A673 (cell line): ENCODE results near the gene ELAVL3. TPM values are rescaled to one million over a fixed set of nuclear protein-coding genes. Genes with fewer than 3 reads are reported as not detected.

Experiments
- BruUV-seq: library from RNA; stranded (reverse); fragments of 400-500 nt; replicated peaks from 2 replicates; lab custom pipeline; 2021; lab: Mats Ljungman, UMichigan
- CTCF ChIA-PET: fragments of 300-600 bp; sonication (Branson Sonifier 250); formaldehyde crosslinking; loops from one replicate; lab custom pipeline; 2022; ENCODE audit warnings: antibody characterized with exemption; lab: Charles Lee
- POLR2A ChIA-PET: fragments of 300-600 bp; sonication (Branson Sonifier 250); formaldehyde crosslinking; loops from one replicate; lab custom pipeline; 2022; ENCODE audit warnings: antibody characterized with exemption; ENCODE audit not compliant: low non-redundant PET; lab: Charles Lee
- DNase-seq: peaks from one replicate; pipeline ENCODE4 v3.0.0-alpha.2; 2015; ENCODE audit warnings: low spot score
- H3K27ac ChIP-seq: fragments of 200-600 bp; sonication (generic); 2 replicates; pipeline ENCODE4 v1.5.1; 2016; ENCODE audit warnings: mixed run types, low read depth, mild to moderate bottlenecking, mixed read lengths, antibody characterized with exemption, low read length; ENCODE audit not compliant: poor library complexity, severe bottlenecking
- H3K27me3 ChIP-seq: fragments of 200-600 bp; sonication (generic); replicated peaks from 2 replicates; pipeline ENCODE4 v1.6.1; 2017; ENCODE audit warnings: mixed run types, low read depth, mild to moderate bottlenecking, mixed read lengths, antibody characterized with exemption, low read length; ENCODE audit not compliant: insufficient read depth, poor library complexity
- H3K36me3 ChIP-seq: fragments of 200-600 bp; sonication (generic); 2 replicates; pipeline ENCODE4 v1.6.1; 2016; ENCODE audit warnings: mixed run types, mild to moderate bottlenecking, mixed read lengths, antibody characterized with exemption, low read length; ENCODE audit not compliant: insufficient read depth, poor library complexity, severe bottlenecking
- H3K4me1 ChIP-seq: fragments of 200-600 bp; sonication (generic); 2 replicates; pipeline ENCODE4 v1.6.1; 2017; ENCODE audit warnings: mixed run types, mild to moderate bottlenecking, mixed read lengths, antibody characterized with exemption, low read length; ENCODE audit not compliant: insufficient read depth, poor library complexity, severe bottlenecking
- H3K4me3 ChIP-seq: fragments of 200-600 bp; sonication (generic); 2 replicates; pipeline ENCODE4 v1.5.1; 2016; ENCODE audit warnings: low read depth, mixed run types, mild to moderate bottlenecking, mixed read lengths, low read length; ENCODE audit not compliant: poor library complexity, severe bottlenecking
- H3K9me3 ChIP-seq: fragments of 200-600 bp; sonication (generic); 2 replicates; pipeline ENCODE4 v1.6.1; 2016; ENCODE audit warnings: mixed run types, low read depth, mild to moderate bottlenecking, mixed read lengths, antibody characterized with exemption, low read length; ENCODE audit not compliant: poor library complexity, severe bottlenecking
- EZH2 ChIP-seq: fragments of 200-600 bp; sonication (generic); IDR thresholded peaks from 2 replicates; pipeline ENCODE4 v1.6.1; 2017; ENCODE audit warnings: borderline replicate concordance, low read depth, mild to moderate bottlenecking, mixed read lengths, antibody characterized with exemption, low read length; ENCODE audit not compliant: poor library complexity, severe bottlenecking
- intact Hi-C: fragments of 100-400 bp; cut with micrococcal nuclease; formaldehyde crosslinking; loops from one replicate; pipeline ENCODE4 v1.10.0; 2022; ENCODE audit not compliant: unreplicated experiment
- total RNA-seq: library from RNA; stranded (reverse); gene quantifications from 2 replicates; pipeline ENCODE4 v1.2.3, GENCODE V29; 2021
- TF ChIP-seq, protein P1 (sequence below): fragments of 300-800, 200-600 bp; sonication (generic); conservative IDR thresholded peaks from 2 replicates; pipeline ENCODE4 v1.5.1; 2017; ENCODE audit warnings: low read depth, mild to moderate bottlenecking, antibody characterized with exemption, low read length, moderate library complexity, mixed read lengths

ELAVL3 gene
- total RNA-seq, 1 experiment from 2014 or later = 5.3 TPM

DNA sequence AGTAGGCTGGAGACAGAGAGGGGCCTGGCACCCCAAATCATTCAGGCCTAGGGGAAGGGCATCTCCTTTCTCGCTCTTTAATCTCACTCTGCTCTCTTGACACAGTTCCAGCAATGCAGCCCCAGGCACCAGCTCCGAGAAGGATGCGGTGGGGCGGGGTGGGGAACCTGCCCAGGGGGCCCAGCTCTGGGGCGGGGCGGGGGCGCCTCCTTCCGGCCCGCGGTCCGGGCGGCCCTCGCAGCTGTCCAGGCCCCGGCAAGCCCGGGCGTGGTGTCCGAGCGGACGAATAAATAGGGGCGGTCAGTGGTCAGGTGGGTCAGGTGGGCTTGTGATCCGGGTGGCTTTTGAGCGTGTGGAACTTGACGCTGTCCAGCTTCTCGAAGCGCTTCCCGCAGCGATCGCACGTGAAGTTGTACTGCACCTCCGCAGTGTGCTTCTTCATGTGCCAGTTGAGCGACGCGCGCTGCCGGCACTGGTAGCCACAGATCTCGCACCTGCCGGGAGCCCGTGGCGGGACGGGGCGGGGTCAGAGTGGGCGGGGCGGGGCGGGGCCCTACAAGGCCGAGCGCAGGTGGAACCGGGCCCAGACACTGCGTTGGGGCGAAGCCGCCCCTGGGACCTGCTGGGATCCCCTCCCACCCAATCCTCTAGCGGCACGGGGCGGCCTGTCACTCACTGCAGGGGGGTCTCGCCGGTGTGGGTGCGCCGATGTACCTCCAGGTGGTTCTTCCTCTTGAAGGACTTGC, 2.7 kb upstream of the ELAVL3 start:
- H3K9me3 ChIP-seq = no peaks in the 10 kb centered on the region
- POLR2A ChIA-PET = no interaction called here
- H3K27ac ChIP-seq = no peak overlapping the region
- no peak overlapping the region for H3K4me3 ChIP-seq
- CTCF ChIA-PET = interaction anchor here (0.6 to 1.6 kb wide), 4 partner anchors 32 to 390 kb away, joined by 3 to 8 read pairs (median 5); no protein-coding TSS in a partner anchor
- intact Hi-C loops = loop anchor here (2.0 kb wide), 2 partner anchors 189 to 345 kb away; no protein-coding TSS in a partner anchor
- DNase-seq = no peak
- H3K4me1 ChIP-seq = peaks cover 21% of the 10 kb centered on the region
- peaks cover 21% of the 10 kb centered on the region for H3K27me3 ChIP-seq
- H3K36me3 ChIP-seq = no peaks in the 10 kb centered on the region
- TF ChIP-seq EZH2 = no peak
- TF ChIP-seq, protein P1, sequence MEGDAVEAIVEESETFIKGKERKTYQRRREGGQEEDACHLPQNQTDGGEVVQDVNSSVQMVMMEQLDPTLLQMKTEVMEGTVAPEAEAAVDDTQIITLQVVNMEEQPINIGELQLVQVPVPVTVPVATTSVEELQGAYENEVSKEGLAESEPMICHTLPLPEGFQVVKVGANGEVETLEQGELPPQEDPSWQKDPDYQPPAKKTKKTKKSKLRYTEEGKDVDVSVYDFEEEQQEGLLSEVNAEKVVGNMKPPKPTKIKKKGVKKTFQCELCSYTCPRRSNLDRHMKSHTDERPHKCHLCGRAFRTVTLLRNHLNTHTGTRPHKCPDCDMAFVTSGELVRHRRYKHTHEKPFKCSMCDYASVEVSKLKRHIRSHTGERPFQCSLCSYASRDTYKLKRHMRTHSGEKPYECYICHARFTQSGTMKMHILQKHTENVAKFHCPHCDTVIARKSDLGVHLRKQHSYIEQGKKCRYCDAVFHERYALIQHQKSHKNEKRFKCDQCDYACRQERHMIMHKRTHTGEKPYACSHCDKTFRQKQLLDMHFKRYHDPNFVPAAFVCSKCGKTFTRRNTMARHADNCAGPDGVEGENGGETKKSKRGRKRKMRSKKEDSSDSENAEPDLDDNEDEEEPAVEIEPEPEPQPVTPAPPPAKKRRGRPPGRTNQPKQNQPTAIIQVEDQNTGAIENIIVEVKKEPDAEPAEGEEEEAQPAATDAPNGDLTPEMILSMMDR = no peak
- no TSS peak for BruUV-seq

DNA sequence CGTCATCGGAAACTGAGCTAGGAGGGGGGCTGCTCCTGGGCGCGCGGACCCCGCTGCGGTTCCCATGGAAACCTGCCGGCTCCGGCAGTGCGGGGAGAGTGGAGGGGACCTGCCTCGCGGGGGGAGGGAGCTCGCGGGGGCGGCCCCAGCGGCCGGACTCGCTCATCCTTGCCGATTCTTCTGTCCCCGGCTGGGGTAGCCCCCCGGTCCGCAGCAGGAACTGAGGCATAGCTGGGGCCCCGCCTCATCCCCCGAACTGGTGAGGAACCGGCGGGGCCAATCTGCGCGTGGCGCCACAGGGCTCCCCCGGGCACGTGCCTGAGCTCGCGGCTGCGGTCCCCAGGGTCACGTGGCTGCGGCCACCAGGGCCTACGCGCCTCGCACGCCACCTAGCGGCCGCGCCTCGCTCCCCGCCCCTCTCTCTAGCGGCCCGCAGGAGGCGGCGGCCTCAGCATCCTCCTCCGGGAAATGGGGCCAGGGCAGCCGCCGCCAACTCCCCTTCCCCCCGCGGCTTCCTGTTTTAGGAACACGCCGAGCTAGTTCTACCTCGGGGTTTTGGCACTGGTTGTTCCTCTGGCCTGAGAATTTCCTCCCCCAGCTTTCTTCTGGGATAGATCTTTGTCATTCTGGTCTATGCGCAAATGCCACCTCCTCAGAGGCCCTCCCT, 1.7 kb upstream of the ELAVL3 start:
- BruUV-seq = no TSS peak
- peak; percentile 92 for DNase-seq
- Histone ChIP-seq H3K9me3 (no peaks in the 10 kb centered on the region), H3K4me3 (peak overlapping the region; percentile 44), H3K27ac (peak overlapping the region; percentile 55), H3K36me3 (no peaks in the 10 kb centered on the region), H3K4me1 (peaks cover 21% of the 10 kb centered on the region), H3K27me3 (peaks cover 21% of the 10 kb centered on the region)
- ChIA-PET CTCF (interaction anchor here (0.6 to 1.6 kb wide), 11 partner anchors 31 to 541 kb away, joined by 3 to 10 read pairs (median 4); no protein-coding TSS in a partner anchor), POLR2A (no interaction called here)
- TF ChIP-seq EZH2 = no peak
- TF ChIP-seq, protein P1 = peak; percentile 86
- intact Hi-C loops = loop anchor here (1.0 to 2.0 kb wide), 3 partner anchors 104 to 344 kb away; no protein-coding TSS in a partner anchor

DNA sequence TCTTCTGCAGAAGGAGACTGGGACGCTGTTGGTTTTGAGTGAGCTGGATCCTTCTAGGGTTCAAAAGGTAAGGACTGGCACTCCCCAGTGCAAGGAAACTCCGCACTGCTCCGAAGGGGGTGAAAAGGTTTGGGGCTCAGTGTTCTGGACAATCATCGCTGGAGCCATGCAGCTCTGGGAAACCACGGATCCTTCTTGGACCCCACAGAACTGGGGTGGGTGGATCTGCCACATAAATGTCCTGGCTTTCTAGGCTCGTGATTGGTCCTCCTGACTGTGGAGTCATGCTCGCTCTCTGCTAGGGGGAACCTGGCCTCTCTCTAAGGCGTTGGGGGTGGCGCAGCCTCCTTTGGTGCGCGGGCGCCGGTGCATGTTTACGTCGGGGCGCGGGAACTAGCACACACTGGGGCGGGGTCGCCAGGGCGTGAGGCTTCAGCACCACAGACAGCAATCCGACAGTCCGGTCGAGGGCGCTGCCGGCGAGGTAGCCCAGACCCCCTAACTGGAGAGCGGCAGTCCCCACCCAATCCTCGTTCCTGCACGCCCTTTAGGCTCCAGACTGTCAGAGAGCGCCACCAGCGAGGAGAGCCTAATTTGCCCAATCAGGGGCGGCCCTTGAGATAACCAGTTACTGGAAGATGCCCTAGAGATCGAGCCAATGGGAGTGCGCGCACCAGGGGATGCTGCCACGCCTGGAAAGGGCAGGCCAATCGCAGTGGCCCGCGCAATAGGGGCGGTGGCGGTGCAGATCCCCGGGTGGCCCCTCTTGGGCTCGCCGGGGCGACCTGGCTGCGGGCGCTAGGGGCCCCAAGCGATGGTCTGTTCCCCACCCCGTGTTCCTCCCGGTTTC, 913 bp upstream of the ELAVL3 start:
- peak; percentile 98 for DNase-seq
- intact Hi-C loops = loop anchor here (1.0 to 2.0 kb wide), 3 partner anchors 103 to 343 kb away; no protein-coding TSS in a partner anchor

More for the DNA sequence above, 913 bp upstream of the ELAVL3 start:
- Histone ChIP-seq H3K27ac (peak overlapping the region; percentile 55), H3K4me1 (peaks cover 21% of the 10 kb centered on the region), H3K27me3 (peaks cover 21% of the 10 kb centered on the region), H3K36me3 (no peaks in the 10 kb centered on the region), H3K9me3 (no peaks in the 10 kb centered on the region), H3K4me3 (peak overlapping the region; percentile 44)
- ChIA-PET POLR2A (no interaction called here), CTCF (interaction anchor here (0.6 to 1.6 kb wide), 8 partner anchors 99 to 540 kb away, joined by 3 to 10 read pairs (median 4); no protein-coding TSS in a partner anchor)
- TF ChIP-seq, protein P1 = no peak
- no peak for TF ChIP-seq EZH2
- no TSS peak for BruUV-seq
